ENCODE measurements around the gene OPRM1. TPM values are rescaled to one million over a fixed set of nuclear protein-coding genes. Genes with fewer than 3 reads are reported as not detected.

The OPRM1 gene
- total RNA-seq, 2 donors from 2014 or later, result not detected

DNA sequence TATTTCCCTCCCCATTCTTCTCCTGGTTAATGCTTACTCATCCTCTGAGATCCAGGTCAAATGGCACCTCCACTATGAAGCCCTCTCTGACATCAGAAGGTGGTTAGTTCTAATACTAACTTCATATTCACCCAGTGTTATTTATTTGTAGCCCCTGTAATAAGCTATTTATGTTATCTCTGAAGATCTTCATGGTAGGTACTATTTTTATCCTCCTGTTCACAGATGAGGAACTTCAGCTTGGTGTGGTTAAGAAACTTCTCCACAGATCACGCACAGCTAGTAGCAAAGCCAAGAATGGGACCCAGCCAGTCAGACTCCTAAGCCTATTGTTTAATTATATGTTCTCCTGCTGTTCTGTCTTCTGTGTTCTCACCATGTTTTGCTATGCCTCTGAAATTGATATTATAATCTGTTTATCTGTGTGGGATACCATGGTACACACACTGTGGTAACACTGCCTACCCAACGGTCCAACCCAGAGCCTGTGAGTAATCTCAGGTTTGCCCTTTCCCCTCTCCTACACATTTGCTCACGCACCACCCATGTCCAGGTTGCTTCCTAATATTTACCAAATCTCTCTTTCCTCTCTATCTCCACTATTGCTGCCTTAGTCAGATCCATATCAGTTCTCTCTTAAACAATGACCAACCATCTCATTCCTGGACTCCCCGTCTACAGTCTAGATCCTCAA lies 219.2 kb downstream of the OPRM1 start:
- no peaks in the 10 kb centered on the region for H3K9me3 ChIP-seq
- TF ChIP-seq CTCF (IDR thresholded peaks at IDR 0.05), result no peak
- no peak overlapping the region for H3K27ac ChIP-seq
- H3K4me3 ChIP-seq, result no peak overlapping the region
- DNase-seq (ENCODE audit: low spot score), result no peak
- H3K36me3 ChIP-seq, result no peaks in the 10 kb centered on the region
- ATAC-seq (ENCODE audit: insufficient number of reproducible peaks, low FRiP score, low read depth), result no peak
- no peaks in the 10 kb centered on the region for H3K4me1 ChIP-seq (ENCODE audit: control insufficient read depth in 1 of 2, low read depth in 2 of 2)
- H3K27me3 ChIP-seq (replicated peaks; ENCODE audit: insufficient read depth), result no peaks in the 10 kb centered on the region

DNA sequence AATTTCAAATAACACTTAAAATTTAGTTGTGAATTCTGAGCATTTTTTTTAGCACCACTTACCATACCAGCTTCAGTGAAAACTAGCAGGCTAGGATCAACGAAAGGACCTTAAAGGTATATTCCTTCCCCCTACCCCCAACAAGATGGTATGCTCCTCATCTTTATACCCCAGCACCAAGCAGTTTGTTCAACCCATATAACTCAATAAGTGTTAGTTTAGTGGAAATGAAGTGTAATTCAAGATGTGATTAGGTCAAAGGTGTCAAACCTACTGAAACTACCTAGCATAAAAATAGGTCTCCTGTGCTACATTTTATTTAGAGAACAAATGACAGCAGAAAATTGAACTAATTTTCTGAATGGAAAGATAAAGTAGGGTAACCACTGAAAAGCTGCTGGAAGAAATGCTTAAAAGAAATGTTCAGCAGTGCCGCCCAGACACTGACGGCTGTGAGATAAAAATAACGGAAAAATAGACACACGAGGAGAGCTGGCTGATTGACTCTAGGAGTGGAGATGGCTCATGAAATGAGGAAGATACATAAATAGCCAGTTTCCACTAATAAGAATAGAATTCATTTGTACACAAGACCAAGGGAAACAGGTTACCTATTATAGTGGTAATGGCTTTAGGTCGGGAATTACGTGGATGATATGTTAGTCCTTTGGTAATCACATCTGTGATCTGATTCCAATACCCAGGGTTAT lies 222.8 kb downstream of the OPRM1 start:
- no peaks in the 10 kb centered on the region for H3K27me3 ChIP-seq (replicated peaks; ENCODE audit: insufficient read depth)
- no peaks in the 10 kb centered on the region for H3K36me3 ChIP-seq
- DNase-seq (ENCODE audit: low spot score), result no peak
- ATAC-seq (ENCODE audit: insufficient number of reproducible peaks, low FRiP score, low read depth), result no peak
- H3K27ac ChIP-seq, result no peak overlapping the region
- no peak overlapping the region for H3K4me3 ChIP-seq
- H3K9me3 ChIP-seq, result no peaks in the 10 kb centered on the region
- H3K4me1 ChIP-seq (ENCODE audit: control insufficient read depth in 1 of 2, low read depth in 2 of 2), result no peaks in the 10 kb centered on the region
- no peak for TF ChIP-seq CTCF (IDR thresholded peaks at IDR 0.05)

DNA sequence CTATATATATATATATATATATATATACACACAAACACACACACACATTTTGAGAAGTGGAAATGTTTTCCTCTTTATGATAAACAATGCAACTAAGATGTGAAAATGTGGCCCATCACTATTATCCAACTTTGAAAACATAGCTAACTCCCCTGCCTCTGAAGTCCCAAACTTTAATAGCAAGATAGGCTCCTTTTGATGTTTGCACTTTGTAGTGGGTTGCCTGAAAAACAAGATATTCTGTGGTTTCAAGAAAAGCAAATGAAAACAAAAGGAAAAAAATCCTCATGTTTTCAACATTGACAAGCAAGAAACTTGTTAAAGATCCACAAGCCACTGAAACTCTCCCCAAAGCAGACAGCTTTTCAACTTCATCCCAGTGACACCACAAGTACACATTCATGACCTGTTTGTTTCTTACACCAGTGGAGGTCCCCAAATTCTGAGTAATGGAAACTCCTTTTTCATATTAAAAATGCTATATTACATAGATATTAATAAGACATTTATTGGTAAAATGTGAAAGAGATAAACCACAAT lies 227.6 kb downstream of the OPRM1 start:
- no peaks in the 10 kb centered on the region for H3K4me1 ChIP-seq (ENCODE audit: control insufficient read depth in 1 of 2, low read depth in 2 of 2)
- H3K27me3 ChIP-seq (replicated peaks; ENCODE audit: insufficient read depth), result no peaks in the 10 kb centered on the region
- no peak for TF ChIP-seq CTCF (IDR thresholded peaks at IDR 0.05)
- ATAC-seq (ENCODE audit: insufficient number of reproducible peaks, low FRiP score, low read depth) (no peak), DNase-seq (ENCODE audit: low spot score) (no peak)
- no peaks in the 10 kb centered on the region for H3K36me3 ChIP-seq
- no peaks in the 10 kb centered on the region for H3K9me3 ChIP-seq
- H3K4me3 ChIP-seq, result no peak overlapping the region
- no peak overlapping the region for H3K27ac ChIP-seq

- Histone ChIP-seq H3K27me3 (replicated peaks; ENCODE audit: insufficient read depth) (no peaks in the 10 kb centered on the region), H3K4me1 (ENCODE audit: control insufficient read depth in 1 of 2, low read depth in 2 of 2) (no peaks in the 10 kb centered on the region), H3K4me3 (no peak overlapping the region), H3K36me3 (no peaks in the 10 kb centered on the region), H3K27ac (no peak overlapping the region), H3K9me3 (no peaks in the 10 kb centered on the region)
- ATAC-seq (ENCODE audit: insufficient number of reproducible peaks, low FRiP score, low read depth) (no peak), DNase-seq (ENCODE audit: low spot score) (no peak)
- no peak for TF ChIP-seq CTCF (IDR thresholded peaks at IDR 0.05)
These were observed 228.6 kb downstream of the OPRM1 start for GRCh38 chr6:154267508-154268106.

DNA sequence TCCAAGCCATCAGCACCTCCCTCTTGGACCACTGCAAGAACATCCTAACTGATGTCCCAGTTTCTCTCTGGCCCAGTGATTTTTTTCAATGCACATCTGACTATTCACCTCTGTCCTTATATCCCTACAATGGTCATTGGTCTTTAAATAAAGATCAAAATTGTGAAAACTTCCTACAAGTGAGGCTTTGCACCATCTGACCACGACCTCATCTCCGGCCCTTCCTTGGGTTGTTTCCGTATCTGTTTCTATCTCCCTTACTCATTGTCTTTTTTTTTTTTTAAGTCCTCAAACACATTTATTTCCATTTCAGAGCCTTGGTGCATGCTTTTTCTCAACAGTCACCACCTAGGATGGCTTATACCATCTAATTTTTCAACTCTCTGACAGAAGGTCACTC lies 229.4 kb downstream of the OPRM1 start:
- Histone ChIP-seq H3K36me3 (no peaks in the 10 kb centered on the region), H3K27me3 (replicated peaks; ENCODE audit: insufficient read depth) (no peaks in the 10 kb centered on the region), H3K4me3 (no peak overlapping the region), H3K4me1 (ENCODE audit: control insufficient read depth in 1 of 2, low read depth in 2 of 2) (no peaks in the 10 kb centered on the region), H3K27ac (no peak overlapping the region), H3K9me3 (no peaks in the 10 kb centered on the region)
- no peak for TF ChIP-seq CTCF (IDR thresholded peaks at IDR 0.05)
- no peak for DNase-seq (ENCODE audit: low spot score)
- no peak for ATAC-seq (ENCODE audit: insufficient number of reproducible peaks, low FRiP score, low read depth)

All from thoracic aorta (tissue), 2 donors.